NCI-H1436 treated with DMSO at 0.1 percent for 48 hours (cell line): ENCODE measurements around the gene STON2.

Source experiments
- DNase-seq: peaks from one replicate; lab custom pipeline; 2025; lab: John Stamatoyannopoulos, UW

STON2 gene

GRCh38 chr14:81418057-81418790, 18.1 kb upstream of the STON2 start:
- no peak for DNase-seq

GRCh38 chr14:81416981-81417380, 16.9 kb upstream of the STON2 start:
- no peak for DNase-seq

- no peak for DNase-seq
Measured at GRCh38 chr14:81416194-81416952, 16.2 kb upstream of the STON2 start.

GRCh38 chr14:81415781-81416180, 15.7 kb upstream of the STON2 start:
- DNase-seq: no peak

GRCh38 chr14:81414123-81414522, 14.0 kb upstream of the STON2 start:
- no peak for DNase-seq

GRCh38 chr14:81412779-81413178, 12.7 kb upstream of the STON2 start:
- DNase-seq: no peak

GRCh38 chr14:81408595-81408994, 8.5 kb upstream of the STON2 start:
- DNase-seq: no peak

GRCh38 chr14:81406863-81407262, 6.7 kb upstream of the STON2 start:
- no peak for DNase-seq

- DNase-seq: no peak
Measured at GRCh38 chr14:81402123-81402495, 2.0 kb upstream of the STON2 start.

- DNase-seq: no peak
Measured at GRCh38 chr14:81401420-81402122, 1.4 kb upstream of the STON2 start.

- DNase-seq: no peak
Measured at GRCh38 chr14:81400852-81401251, 728 bp upstream of the STON2 start.

- no peak for DNase-seq
Measured at GRCh38 chr14:81398196-81398891, 1.8 kb downstream of the STON2 start.

GRCh38 chr14:81396113-81396512, 4.0 kb downstream of the STON2 start:
- no peak for DNase-seq

- DNase-seq: no peak
Measured at GRCh38 chr14:81394739-81395138, 5.4 kb downstream of the STON2 start.

- no peak for DNase-seq
Measured at GRCh38 chr14:81392976-81393643, 7.0 kb downstream of the STON2 start.

GRCh38 chr14:81392052-81392451, 8.1 kb downstream of the STON2 start:
- DNase-seq: no peak

GRCh38 chr14:81390696-81391095, 9.4 kb downstream of the STON2 start:
- no peak for DNase-seq

GRCh38 chr14:81388336-81388735, 11.8 kb downstream of the STON2 start:
- DNase-seq: no peak

- no peak for DNase-seq
Measured at GRCh38 chr14:81386290-81386745, 13.8 kb downstream of the STON2 start.

GRCh38 chr14:81385886-81386285, 14.2 kb downstream of the STON2 start:
- DNase-seq: no peak

GRCh38 chr14:81385419-81385818, 14.7 kb downstream of the STON2 start:
- DNase-seq: no peak

GRCh38 chr14:81384900-81385299, 15.2 kb downstream of the STON2 start:
- no peak for DNase-seq
